SK-N-MC (cell line): ENCODE data around the gene RNLS.

Experiments
- EZH2 ChIP-seq: fragments of 200-600 bp; sonication (generic); IDR thresholded peaks from one replicate; pipeline ENCODE4 v1.6.1; 2017; ENCODE audit warnings: antibody characterized with exemption
- FOXP2 ChIP-seq: optimal IDR thresholded peaks from 2 replicates; pipeline ENCODE3; 2011; ENCODE audit warnings: mild to moderate bottlenecking, moderate library complexity; ENCODE audit not compliant: insufficient read depth; ENCODE audit errors: extremely low read length, control extremely low read depth
- POLR2AphosphoS5 ChIP-seq: IDR thresholded peaks from 2 replicates; pipeline ENCODE4 v1.6.1; 2012; ENCODE audit warnings: mild to moderate bottlenecking, low read depth, low read length, borderline replicate concordance

DNA sequence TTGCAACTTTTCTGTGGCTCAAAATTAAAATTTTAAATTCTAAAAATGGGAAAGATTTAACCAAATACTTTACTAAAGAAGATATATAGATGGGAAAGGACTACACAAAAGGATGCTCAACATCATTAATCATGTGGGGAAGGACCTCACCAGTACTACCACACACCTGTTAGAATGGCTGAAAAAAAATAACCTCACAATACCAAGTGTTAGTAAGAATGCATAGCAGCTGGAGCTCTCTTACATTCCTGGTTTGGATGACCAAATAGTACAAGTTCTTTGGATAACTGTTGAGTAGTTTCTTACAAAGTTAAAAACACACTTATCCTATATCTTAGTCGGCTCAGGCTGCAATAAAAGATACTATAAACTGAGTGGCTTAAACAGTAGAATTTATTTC is 37.3 kb upstream of the RNLS start:
- TF ChIP-seq EZH2 (no peak), POLR2AphosphoS5 (no peak), FOXP2 (no peak)
